ENCODE results near the gene CCDC171.

CCDC171 gene

GRCh38 chr9:15711531-15711930, 158.7 kb downstream of the CCDC171 start:
- Histone ChIP-seq H3K4me2 (ENCODE audit: low read depth, low read length, poor library complexity, severe bottlenecking) (no peak overlapping the region), H4K20me1 (ENCODE audit: low read depth, low read length) (no peaks in the 10 kb centered on the region), H3K27ac (ENCODE audit: low read depth, low read length) (no peak overlapping the region), H3K9ac (ENCODE audit: low read length) (no peak overlapping the region), H3K4me3 (ENCODE audit: insufficient read depth, low read length, poor library complexity, severe bottlenecking) (no peak overlapping the region), H3K79me2 (ENCODE audit: insufficient read depth, low read length) (no peaks in the 10 kb centered on the region), H3K9me2 (replicated peaks; ENCODE audit: insufficient read depth, low read length) (no peaks in the 10 kb centered on the region), H3K9me3 (ENCODE audit: insufficient read depth, low read length) (no peaks in the 10 kb centered on the region), H2AFZ (ENCODE audit: low read depth, low read length, severe bottlenecking) (no peak overlapping the region), H3K36me3 (ENCODE audit: low read length) (0 out of 2 replicates have a peak, but pooled peaks cover 5% of the 10 kb centered on the region), H3K27me3 (ENCODE audit: low read length) (no peaks in the 10 kb centered on the region), H3F3A (ENCODE audit: insufficient read depth) (no peaks in the 10 kb centered on the region)
- no peak for TF ChIP-seq CTCF (IDR thresholded peaks at IDR 0.05; ENCODE audit: insufficient read depth, low read length, poor library complexity, severe bottlenecking)
- TF ChIP-seq EZH2phosphoT487 (conservative IDR thresholded peaks at IDR 0.05; ENCODE audit: low read length): no peak

DNA sequence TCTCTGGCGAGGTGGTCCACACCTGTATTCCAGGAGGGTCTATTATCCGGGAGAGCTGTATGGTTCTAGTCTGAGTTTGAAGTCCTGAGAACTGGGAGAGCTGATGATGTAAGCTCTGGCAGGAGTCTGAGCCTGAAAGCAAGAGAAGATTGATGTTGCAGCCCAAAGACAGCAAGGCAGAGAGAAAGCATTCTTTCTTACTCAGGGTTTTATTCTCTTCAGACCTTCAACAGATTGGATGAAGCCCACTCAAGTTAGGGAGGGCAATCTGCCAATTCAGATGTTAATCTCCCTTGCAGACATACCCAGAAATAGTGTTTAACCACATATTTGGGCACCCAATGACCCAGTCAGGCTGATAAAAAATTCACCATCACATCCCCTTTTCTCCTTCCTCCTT, 159.1 kb downstream of the CCDC171 start:
- H3K9me3 ChIP-seq (ENCODE audit: insufficient read depth, low read length): no peaks in the 10 kb centered on the region
- no peak overlapping the region for H3K4me2 ChIP-seq (ENCODE audit: low read depth, low read length, poor library complexity, severe bottlenecking)
- no peaks in the 10 kb centered on the region for H3K27me3 ChIP-seq (ENCODE audit: low read length)
- H3K9me2 ChIP-seq (replicated peaks; ENCODE audit: insufficient read depth, low read length): no peaks in the 10 kb centered on the region
- H3K4me3 ChIP-seq (ENCODE audit: insufficient read depth, low read length, poor library complexity, severe bottlenecking): no peak overlapping the region
- no peaks in the 10 kb centered on the region for H4K20me1 ChIP-seq (ENCODE audit: low read depth, low read length)
- H3K36me3 ChIP-seq (ENCODE audit: low read length): 0 out of 2 replicates have a peak, but pooled peaks cover 5% of the 10 kb centered on the region
- H3K79me2 ChIP-seq (ENCODE audit: insufficient read depth, low read length): no peaks in the 10 kb centered on the region
- TF ChIP-seq EZH2phosphoT487 (conservative IDR thresholded peaks at IDR 0.05; ENCODE audit: low read length) (no peak), CTCF (IDR thresholded peaks at IDR 0.05; ENCODE audit: insufficient read depth, low read length, poor library complexity, severe bottlenecking) (no peak)
- no peak overlapping the region for H3K27ac ChIP-seq (ENCODE audit: low read depth, low read length)
- no peak overlapping the region for H3K9ac ChIP-seq (ENCODE audit: low read length)
- H3F3A ChIP-seq (ENCODE audit: insufficient read depth): no peaks in the 10 kb centered on the region
- no peak overlapping the region for H2AFZ ChIP-seq (ENCODE audit: low read depth, low read length, severe bottlenecking)

DNA sequence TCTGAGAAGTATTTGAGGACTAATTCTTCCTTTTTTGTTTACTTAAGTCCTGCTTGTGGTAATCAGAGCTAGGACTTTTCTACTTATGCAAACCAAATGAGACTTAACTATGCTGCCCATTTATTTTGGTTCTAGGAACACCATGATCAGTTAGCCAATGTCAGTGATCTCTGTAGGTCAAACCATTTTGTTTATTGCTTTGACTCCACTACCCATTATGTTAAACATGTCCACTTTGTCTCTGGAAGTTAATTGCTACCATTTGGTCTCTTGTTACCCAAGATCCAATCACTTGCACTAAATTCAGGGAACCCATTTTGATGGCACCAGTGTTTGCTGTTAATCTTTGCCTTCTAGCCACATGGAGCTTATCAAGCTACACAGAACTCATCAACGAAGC, 161.9 kb downstream of the CCDC171 start:
- TF ChIP-seq EZH2phosphoT487 (conservative IDR thresholded peaks at IDR 0.05; ENCODE audit: low read length): no peak
- no peak for TF ChIP-seq CTCF (IDR thresholded peaks at IDR 0.05; ENCODE audit: insufficient read depth, low read length, poor library complexity, severe bottlenecking)
- Histone ChIP-seq H3K4me2 (ENCODE audit: low read depth, low read length, poor library complexity, severe bottlenecking) (no peak overlapping the region), H4K20me1 (ENCODE audit: low read depth, low read length) (no peaks in the 10 kb centered on the region), H3K9ac (ENCODE audit: low read length) (no peak overlapping the region), H3K36me3 (ENCODE audit: low read length) (0 out of 2 replicates have a peak, but pooled peaks cover 5% of the 10 kb centered on the region), H3K4me3 (ENCODE audit: insufficient read depth, low read length, poor library complexity, severe bottlenecking) (no peak overlapping the region), H3K9me3 (ENCODE audit: insufficient read depth, low read length) (no peaks in the 10 kb centered on the region), H3K79me2 (ENCODE audit: insufficient read depth, low read length) (no peaks in the 10 kb centered on the region), H3K9me2 (replicated peaks; ENCODE audit: insufficient read depth, low read length) (no peaks in the 10 kb centered on the region), H2AFZ (ENCODE audit: low read depth, low read length, severe bottlenecking) (no peak overlapping the region), H3K27me3 (ENCODE audit: low read length) (no peaks in the 10 kb centered on the region), H3F3A (ENCODE audit: insufficient read depth) (no peaks in the 10 kb centered on the region), H3K27ac (ENCODE audit: low read depth, low read length) (no peak overlapping the region)

All from SU-DHL-6 (cell line).